ENCODE results near the gene IL1F10.
"Not testable (repeated sequence)": the region's sequence is repeated elsewhere in the genome, so short reads cannot be mapped to it uniquely, and the experiment has no call there.

Gene IL1F10

GRCh38 chr2:113084249-113085000 is 16.7 kb downstream of the IL1F10 start:
- no peak for DNase-seq

- no peak for DNase-seq
Measured at GRCh38 chr2:113085542-113085941, 17.8 kb downstream of the IL1F10 start.

GRCh38 chr2:113088213-113088992 is 20.6 kb downstream of the IL1F10 start:
- DNase-seq, result no peak

- DNase-seq, result no peak
Measured at GRCh38 chr2:113089916-113090315, 22.1 kb downstream of the IL1F10 start.

GRCh38 chr2:113091231-113091896 is 23.6 kb downstream of the IL1F10 start:
- DNase-seq, result no peak

- no peak for DNase-seq
Measured at GRCh38 chr2:113092864-113093612, 25.3 kb downstream of the IL1F10 start.

GRCh38 chr2:113093613-113093977 is 25.8 kb downstream of the IL1F10 start:
- no peak for DNase-seq

GRCh38 chr2:113096306-113096705 is 28.5 kb downstream of the IL1F10 start:
- DNase-seq, result not testable (repeated sequence)

GRCh38 chr2:113096842-113097618 is 29.3 kb downstream of the IL1F10 start:
- DNase-seq, result not testable (repeated sequence)

GRCh38 chr2:113098041-113098440 is 30.3 kb downstream of the IL1F10 start:
- no peak for DNase-seq

GRCh38 chr2:113098532-113098931 is 30.8 kb downstream of the IL1F10 start:
- no peak for DNase-seq

- no peak for DNase-seq
Measured at GRCh38 chr2:113102133-113102532, 34.4 kb downstream of the IL1F10 start.

GRCh38 chr2:113103277-113103676 is 35.5 kb downstream of the IL1F10 start:
- DNase-seq, result no peak

- peak; percentile 50 for DNase-seq
Measured at GRCh38 chr2:113104054-113104611, 36.4 kb downstream of the IL1F10 start.

- DNase-seq, result peak; percentile 75
Measured at GRCh38 chr2:113105047-113105785, 37.4 kb downstream of the IL1F10 start.

- no peak for DNase-seq
Measured at GRCh38 chr2:113111121-113111520, 43.4 kb downstream of the IL1F10 start.

GRCh38 chr2:113111823-113112287 is 44.1 kb downstream of the IL1F10 start:
- DNase-seq, result no peak

- no peak for DNase-seq
Measured at GRCh38 chr2:113112441-113112840, 44.7 kb downstream of the IL1F10 start.

GRCh38 chr2:113112871-113113270 is 45.1 kb downstream of the IL1F10 start:
- DNase-seq, result no peak

GRCh38 chr2:113113807-113114206 is 46.0 kb downstream of the IL1F10 start:
- no peak for DNase-seq

Measured in stimulated activated CD4-positive, alpha-beta T cell treated with anti-CD3 and anti-CD28 coated beads, Interleukin-1b, Interleukin-23, amount 100 ng/mL, for 48 hours (primary cell).